Inflammatory macrophage (primary cell): ENCODE measurements around the gene ASB15.
"Not testable (repeated sequence)": the region's sequence is repeated elsewhere in the genome, so short reads cannot be mapped to it uniquely, and the experiment has no call there.

ENCODE experiments used
- DNase-seq, 2 donors: peaks; one replicate each; pipeline ENCODE4 v3.0.0-alpha.2; 2020 to 2022
- total RNA-seq, 18 experiments: gene quantifications; one replicate each; lab custom pipeline; 2026; ENCODE audit warnings: mixed read lengths in 6 of 18, inconsistent platforms in 2 of 18; lab: John Stamatoyannopoulos, UW

The ASB15 gene
- total RNA-seq = 0 to 0.10 (median 0) reads per million in 18 experiments

GRCh38 chr7:123601530-123601929 is at the start of gene ASB15:
Gene ASB15 (plus strand): TSS chr7:123601821. CDS start chr7:123614503, 12,682 bp downstream.
- no peak for DNase-seq

- DNase-seq = not testable (repeated sequence)
Measured at GRCh38 chr7:123552134-123552533, 49.5 kb upstream of the ASB15 start.

GRCh38 chr7:123552641-123553040 is 49.0 kb upstream of the ASB15 start:
- DNase-seq = no peak

- DNase-seq = no peak
Measured at GRCh38 chr7:123553159-123553558, 48.5 kb upstream of the ASB15 start.

- DNase-seq = no peak
Measured at GRCh38 chr7:123555484-123555883, 46.1 kb upstream of the ASB15 start.

GRCh38 chr7:123557016-123557397 is 44.6 kb upstream of the ASB15 start:
- DNase-seq = no peak

GRCh38 chr7:123557398-123558288 is 44.0 kb upstream of the ASB15 start, which contains the start of gene NDUFA5:
Gene NDUFA5 (minus strand): TSS chr7:123557818. CDS start chr7:123557795, 23 bp downstream.
- peak; percentile 99 for DNase-seq

- DNase-seq = no peak
Measured at GRCh38 chr7:123558289-123558874, 43.2 kb upstream of the ASB15 start.

GRCh38 chr7:123562121-123562520 is 39.5 kb upstream of the ASB15 start:
- no peak for DNase-seq

GRCh38 chr7:123569352-123570010 is 32.1 kb upstream of the ASB15 start:
- DNase-seq = no peak

- no peak for DNase-seq
Measured at GRCh38 chr7:123570390-123571182, 31.0 kb upstream of the ASB15 start.

- DNase-seq = no peak
Measured at GRCh38 chr7:123571187-123571586, 30.4 kb upstream of the ASB15 start.

- DNase-seq = no peak
Measured at GRCh38 chr7:123571684-123572083, 29.9 kb upstream of the ASB15 start.

GRCh38 chr7:123573341-123573740 is 28.3 kb upstream of the ASB15 start:
- no peak for DNase-seq

GRCh38 chr7:123573896-123574467 is 27.6 kb upstream of the ASB15 start:
- no peak for DNase-seq

- no peak for DNase-seq
Measured at GRCh38 chr7:123579416-123579815, 22.2 kb upstream of the ASB15 start.

GRCh38 chr7:123580406-123581161 is 21.0 kb upstream of the ASB15 start:
- peak in 1 of 2 donors; percentile 6 for DNase-seq

- no peak for DNase-seq
Measured at GRCh38 chr7:123581162-123581459, 20.5 kb upstream of the ASB15 start.

- DNase-seq = no peak
Measured at GRCh38 chr7:123583821-123584220, 17.8 kb upstream of the ASB15 start.

GRCh38 chr7:123588376-123588775 is 13.2 kb upstream of the ASB15 start:
- DNase-seq = no peak

GRCh38 chr7:123594813-123595241 is 6.8 kb upstream of the ASB15 start:
- no peak for DNase-seq

GRCh38 chr7:123598657-123599056 is 3.0 kb upstream of the ASB15 start:
- DNase-seq = no peak
